Osteocyte (in vitro differentiated cells): ENCODE measurements around the gene LRSAM1. TPM values are rescaled to one million over a fixed set of nuclear protein-coding genes. Genes with fewer than 3 reads are reported as not detected.

Experiments
- DNase-seq: peaks from one replicate; pipeline ENCODE4 v3.0.0; 2021; ENCODE audit warnings: mixed read lengths; ENCODE audit not compliant: unreplicated experiment; ENCODE audit errors: extremely low spot score
- H3K27ac Mint-ChIP-seq: one replicate; pipeline ENCODE4 v1.8.0; 2021; ENCODE audit warnings: mild to moderate bottlenecking, mixed read lengths; ENCODE audit not compliant: unreplicated experiment
- H3K27me3 Mint-ChIP-seq: one replicate; pipeline ENCODE4 v1.8.0; 2021; ENCODE audit warnings: mixed read lengths; ENCODE audit not compliant: unreplicated experiment
- H3K36me3 Mint-ChIP-seq: one replicate; pipeline ENCODE4 v1.8.0; 2021; ENCODE audit warnings: mixed read lengths; ENCODE audit not compliant: unreplicated experiment
- H3K4me1 Mint-ChIP-seq: one replicate; pipeline ENCODE4 v1.8.0; 2021; ENCODE audit warnings: mixed read lengths; ENCODE audit not compliant: unreplicated experiment
- H3K4me3 Mint-ChIP-seq: one replicate; pipeline ENCODE4 v1.8.0; 2021; ENCODE audit warnings: mild to moderate bottlenecking, moderate library complexity, mixed read lengths; ENCODE audit not compliant: unreplicated experiment
- H3K9me3 Mint-ChIP-seq: one replicate; pipeline ENCODE4 v1.8.0; 2021; ENCODE audit warnings: mixed read lengths; ENCODE audit not compliant: unreplicated experiment
- total RNA-seq: library from RNA; stranded (reverse); gene quantifications from 2 replicates; pipeline ENCODE4 v1.2.1, GENCODE V29; 2021
- TF ChIP-seq, protein P1 (sequence below): fragments of 200-600 bp; sonication (generic); IDR thresholded peaks from 2 replicates; pipeline ENCODE4 v1.5.0; 2021; ENCODE audit warnings: antibody characterized with exemption, mild to moderate bottlenecking, moderate library complexity

The LRSAM1 gene
- total RNA-seq, 1 donor from 2014 or later, result 26.0 TPM

DNA sequence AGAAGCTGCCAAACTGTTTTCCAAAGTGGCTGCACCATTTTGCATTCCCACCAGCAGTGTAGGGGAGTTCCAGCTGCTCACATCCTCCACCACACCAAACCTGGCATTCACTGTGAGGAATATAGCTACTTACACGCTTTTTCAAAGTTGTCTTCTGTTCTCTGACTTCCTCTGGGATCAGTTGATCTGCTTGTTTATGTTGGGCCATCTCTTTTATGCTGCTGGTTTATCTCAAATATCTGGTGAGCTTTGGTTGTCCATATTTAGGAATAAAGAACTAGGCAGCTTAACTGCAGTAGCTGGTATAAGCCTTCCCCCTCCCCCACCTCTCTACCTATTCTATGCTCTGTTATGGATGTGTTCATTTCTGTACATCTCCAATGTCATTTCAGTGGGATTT, 35.7 kb upstream of the LRSAM1 start:
- no peak for DNase-seq
- TF ChIP-seq, protein P1, sequence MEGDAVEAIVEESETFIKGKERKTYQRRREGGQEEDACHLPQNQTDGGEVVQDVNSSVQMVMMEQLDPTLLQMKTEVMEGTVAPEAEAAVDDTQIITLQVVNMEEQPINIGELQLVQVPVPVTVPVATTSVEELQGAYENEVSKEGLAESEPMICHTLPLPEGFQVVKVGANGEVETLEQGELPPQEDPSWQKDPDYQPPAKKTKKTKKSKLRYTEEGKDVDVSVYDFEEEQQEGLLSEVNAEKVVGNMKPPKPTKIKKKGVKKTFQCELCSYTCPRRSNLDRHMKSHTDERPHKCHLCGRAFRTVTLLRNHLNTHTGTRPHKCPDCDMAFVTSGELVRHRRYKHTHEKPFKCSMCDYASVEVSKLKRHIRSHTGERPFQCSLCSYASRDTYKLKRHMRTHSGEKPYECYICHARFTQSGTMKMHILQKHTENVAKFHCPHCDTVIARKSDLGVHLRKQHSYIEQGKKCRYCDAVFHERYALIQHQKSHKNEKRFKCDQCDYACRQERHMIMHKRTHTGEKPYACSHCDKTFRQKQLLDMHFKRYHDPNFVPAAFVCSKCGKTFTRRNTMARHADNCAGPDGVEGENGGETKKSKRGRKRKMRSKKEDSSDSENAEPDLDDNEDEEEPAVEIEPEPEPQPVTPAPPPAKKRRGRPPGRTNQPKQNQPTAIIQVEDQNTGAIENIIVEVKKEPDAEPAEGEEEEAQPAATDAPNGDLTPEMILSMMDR, result no peak
- peaks cover 9% of the 10 kb centered on the region for H3K4me1 Mint-ChIP-seq
- peaks cover 2% of the 10 kb centered on the region for H3K36me3 Mint-ChIP-seq
- no peaks in the 10 kb centered on the region for H3K9me3 Mint-ChIP-seq
- no peaks in the 10 kb centered on the region for H3K27me3 Mint-ChIP-seq
- H3K27ac Mint-ChIP-seq, result no peak overlapping the region
- no peak overlapping the region for H3K4me3 Mint-ChIP-seq

DNA sequence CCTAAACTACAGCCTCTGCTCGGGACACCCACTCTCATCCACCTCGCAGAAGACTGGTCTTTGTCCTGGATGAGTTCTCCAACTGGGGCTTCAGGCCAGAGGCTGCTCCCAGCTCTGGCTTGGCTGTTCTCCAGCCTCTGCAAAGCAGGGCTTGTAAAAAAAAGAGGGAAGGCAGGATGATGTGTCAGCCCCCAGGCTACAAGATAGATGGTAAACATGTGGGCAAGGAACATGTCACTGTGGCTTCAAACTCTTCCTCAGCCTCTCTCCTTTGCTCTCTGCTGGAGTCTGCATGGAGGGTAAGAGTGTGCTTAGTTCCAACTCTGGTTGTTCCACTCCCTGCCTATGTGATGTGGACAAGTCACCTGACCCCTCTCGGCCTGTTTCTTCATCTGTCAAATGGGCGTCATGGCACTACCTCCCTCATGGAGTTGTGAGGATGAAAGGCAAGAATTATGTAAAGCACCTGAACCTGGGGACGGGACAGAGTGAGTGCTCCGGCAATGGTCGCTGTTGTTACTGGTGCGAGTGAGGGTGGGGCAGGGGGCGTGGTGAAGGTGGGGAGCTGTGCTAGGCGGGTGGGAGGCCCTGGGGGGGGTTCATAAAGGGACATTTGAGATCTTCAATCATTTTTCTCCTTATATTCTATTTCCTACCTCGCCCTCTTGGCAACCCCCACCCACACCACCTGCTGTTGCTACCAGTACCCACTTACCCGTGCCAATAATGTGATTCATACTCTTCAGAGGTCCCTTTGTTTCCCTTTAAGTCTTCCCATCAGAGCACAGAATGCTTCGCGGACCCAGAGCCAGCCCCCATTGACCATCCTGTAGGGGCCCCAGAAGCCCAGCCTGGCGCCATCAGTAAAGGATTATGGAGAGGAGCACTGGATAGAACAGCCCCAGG, 33.9 kb upstream of the LRSAM1 start:
- H3K4me1 Mint-ChIP-seq, result peaks cover 12% of the 10 kb centered on the region
- TF ChIP-seq, protein P1, result no peak
- peaks cover 2% of the 10 kb centered on the region for H3K36me3 Mint-ChIP-seq
- H3K27me3 Mint-ChIP-seq, result no peaks in the 10 kb centered on the region
- H3K9me3 Mint-ChIP-seq, result no peaks in the 10 kb centered on the region
- H3K4me3 Mint-ChIP-seq, result no peak overlapping the region
- H3K27ac Mint-ChIP-seq, result no peak overlapping the region
- no peak for DNase-seq

DNA sequence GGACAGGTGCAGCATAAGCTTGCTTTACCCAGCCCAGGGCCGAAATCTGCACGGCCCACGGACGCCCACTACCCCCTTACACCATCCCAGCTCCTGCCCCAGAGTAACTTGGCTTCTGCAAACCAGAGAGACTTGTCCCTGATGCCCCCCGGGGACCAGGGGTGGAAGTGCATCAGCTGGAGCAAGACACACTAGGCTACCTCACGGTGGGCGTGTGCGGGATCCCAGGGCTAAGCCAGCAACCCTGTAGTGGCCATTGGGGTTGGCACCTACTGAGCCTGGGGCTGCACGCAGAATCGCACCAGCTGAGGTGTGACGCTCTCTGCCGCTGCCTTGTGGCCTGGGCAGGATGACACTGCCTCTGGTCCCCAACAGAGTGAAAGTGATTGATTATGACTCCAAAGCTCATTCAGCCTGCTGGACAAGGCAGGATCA, 33.3 kb upstream of the LRSAM1 start:
- no peaks in the 10 kb centered on the region for H3K9me3 Mint-ChIP-seq
- no peak overlapping the region for H3K4me3 Mint-ChIP-seq
- H3K4me1 Mint-ChIP-seq, result peaks cover 19% of the 10 kb centered on the region
- H3K36me3 Mint-ChIP-seq, result peaks cover 2% of the 10 kb centered on the region
- TF ChIP-seq, protein P1, result peak; percentile 25
- no peak overlapping the region for H3K27ac Mint-ChIP-seq
- DNase-seq, result no peak
- H3K27me3 Mint-ChIP-seq, result no peaks in the 10 kb centered on the region

DNA sequence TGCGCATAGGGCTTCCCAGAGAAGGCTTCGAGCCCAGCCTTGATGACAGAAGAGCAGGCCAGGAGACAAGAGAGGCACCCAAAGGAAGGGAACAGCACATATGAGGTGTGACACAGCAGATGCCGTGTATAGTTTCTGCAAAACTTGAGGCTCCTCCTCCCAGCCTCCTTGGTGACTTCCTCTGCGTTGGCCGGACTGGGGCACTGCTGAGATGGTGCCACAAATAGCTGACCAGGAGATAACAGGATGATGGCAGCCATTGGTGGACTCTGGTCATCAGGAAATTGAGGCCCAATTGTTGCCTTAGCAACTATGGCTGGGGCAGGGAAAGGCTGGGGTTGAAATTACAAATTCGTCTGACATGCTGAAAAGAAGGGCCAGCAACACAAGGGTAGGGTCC, 32.0 kb upstream of the LRSAM1 start:
- H3K4me1 Mint-ChIP-seq, result peaks cover 24% of the 10 kb centered on the region
- H3K36me3 Mint-ChIP-seq, result peaks cover 2% of the 10 kb centered on the region
- no peaks in the 10 kb centered on the region for H3K27me3 Mint-ChIP-seq
- no peak for DNase-seq
- no peak overlapping the region for H3K27ac Mint-ChIP-seq
- no peak overlapping the region for H3K4me3 Mint-ChIP-seq
- TF ChIP-seq, protein P1, result no peak
- H3K9me3 Mint-ChIP-seq, result no peaks in the 10 kb centered on the region

DNA sequence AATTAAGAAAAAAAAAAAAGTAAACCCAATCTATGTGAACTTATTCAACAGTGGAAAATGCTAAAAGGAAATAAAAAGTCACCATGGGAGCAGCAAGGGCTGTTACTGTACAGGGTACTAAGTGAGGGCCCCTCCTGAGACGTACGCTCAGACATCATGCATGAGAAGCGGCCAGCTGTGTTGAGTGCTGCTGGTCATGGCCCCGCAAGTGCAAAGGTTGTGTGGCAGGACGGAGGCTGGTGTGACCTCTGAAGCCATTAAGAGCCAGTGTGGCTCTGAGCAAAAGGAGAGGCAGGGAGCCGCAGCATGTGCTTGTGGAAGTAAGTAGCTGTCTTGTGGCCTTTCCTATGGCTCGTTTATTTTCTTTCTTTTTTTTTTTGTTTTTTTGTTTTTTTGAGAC, 30.3 kb upstream of the LRSAM1 start:
- TF ChIP-seq, protein P1, result no peak
- Mint-ChIP-seq H3K9me3 (no peaks in the 10 kb centered on the region), H3K27me3 (no peaks in the 10 kb centered on the region), H3K4me3 (no peak overlapping the region), H3K27ac (no peak overlapping the region), H3K36me3 (peaks cover 2% of the 10 kb centered on the region), H3K4me1 (peaks cover 39% of the 10 kb centered on the region)
- no peak for DNase-seq
